Activated T-helper 1 cell treated with anti-CD3 and anti-CD28 coated beads, Interleukin-12 subunit alpha, Interleukin-12 subunit beta, Interleukin-2, Interleukin-4 antibody, amounts not matched to agents 30 ng/mL and 10 ng/mL and 1 ng/mL, durations not matched to agents 14 hours and 24 hours and 36 hours (primary cell): ENCODE measurements around the gene CBX4. TPM values are rescaled to one million over a fixed set of nuclear protein-coding genes. Genes with fewer than 3 reads are reported as not detected.

ENCODE experiments used
- DNase-seq: peaks from one replicate; pipeline ENCODE4 v3.0.0; 2021; ENCODE audit warnings: low spot score
- H3K27ac Mint-ChIP-seq: one replicate; pipeline ENCODE4 v1.8.0; 2021; ENCODE audit warnings: mild to moderate bottlenecking, mixed read lengths
- H3K27me3 Mint-ChIP-seq: one replicate; pipeline ENCODE4 v1.8.0; 2022; ENCODE audit warnings: mild to moderate bottlenecking, moderate library complexity, mixed read lengths; ENCODE audit not compliant: insufficient read depth
- H3K36me3 Mint-ChIP-seq: one replicate; pipeline ENCODE4 v1.8.0; 2021; ENCODE audit warnings: low read depth, mixed read lengths
- H3K4me1 Mint-ChIP-seq: one replicate; pipeline ENCODE4 v1.8.0; 2021; ENCODE audit warnings: low read depth, mixed read lengths
- H3K4me3 Mint-ChIP-seq: one replicate; pipeline ENCODE4 v1.8.0; 2021; ENCODE audit warnings: mild to moderate bottlenecking, moderate library complexity, mixed read lengths
- H3K9me3 Mint-ChIP-seq: one replicate; pipeline ENCODE4 v1.8.0; 2021; ENCODE audit warnings: mixed read lengths
- intact Hi-C: fragments of 100-400 bp; cut with micrococcal nuclease; formaldehyde crosslinking; loops from one replicate; pipeline ENCODE4 v1.15.1; 2024
- total RNA-seq: library from RNA; stranded (reverse); gene quantifications from 2 replicates; pipeline ENCODE4 v1.2.3, GENCODE V29; 2022

Gene CBX4
- total RNA-seq, 1 donor from 2014 or later = 23.8 TPM

DNA sequence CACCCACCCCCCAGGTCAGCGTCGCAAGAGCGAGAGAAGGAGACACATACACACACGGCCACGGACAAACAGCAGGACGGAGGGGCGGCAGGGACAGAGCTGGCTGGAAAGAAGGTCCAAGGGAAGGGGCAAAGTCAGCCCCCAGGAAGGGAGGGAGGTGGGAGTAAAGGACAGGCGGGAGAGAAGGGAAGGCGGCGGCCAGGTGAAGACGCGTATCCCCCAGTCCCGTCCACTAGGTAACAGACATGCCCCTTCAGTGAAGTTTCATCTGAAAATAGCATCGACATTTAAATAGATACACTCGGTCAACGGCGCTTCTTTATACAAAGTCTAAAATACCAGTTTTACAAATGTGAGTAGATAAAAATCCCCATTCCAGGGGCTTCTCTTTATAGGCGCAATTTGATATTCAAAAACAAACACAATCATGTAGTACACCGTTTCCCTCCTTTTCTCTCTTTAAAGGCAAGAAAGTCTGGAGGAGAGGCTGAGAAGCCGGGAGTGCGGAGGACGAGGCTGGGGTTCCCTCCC, 46.8 kb downstream of the CBX4 start:
- H3K36me3 Mint-ChIP-seq = peaks cover 8% of the 10 kb centered on the region
- DNase-seq = no peak
- H3K4me1 Mint-ChIP-seq = peaks cover 10% of the 10 kb centered on the region
- H3K9me3 Mint-ChIP-seq = no peaks in the 10 kb centered on the region
- H3K27me3 Mint-ChIP-seq = peaks cover 37% of the 10 kb centered on the region
- intact Hi-C loops = no loop called here
- peak overlapping the region; percentile 44 for H3K27ac Mint-ChIP-seq
- no peak overlapping the region for H3K4me3 Mint-ChIP-seq

DNA sequence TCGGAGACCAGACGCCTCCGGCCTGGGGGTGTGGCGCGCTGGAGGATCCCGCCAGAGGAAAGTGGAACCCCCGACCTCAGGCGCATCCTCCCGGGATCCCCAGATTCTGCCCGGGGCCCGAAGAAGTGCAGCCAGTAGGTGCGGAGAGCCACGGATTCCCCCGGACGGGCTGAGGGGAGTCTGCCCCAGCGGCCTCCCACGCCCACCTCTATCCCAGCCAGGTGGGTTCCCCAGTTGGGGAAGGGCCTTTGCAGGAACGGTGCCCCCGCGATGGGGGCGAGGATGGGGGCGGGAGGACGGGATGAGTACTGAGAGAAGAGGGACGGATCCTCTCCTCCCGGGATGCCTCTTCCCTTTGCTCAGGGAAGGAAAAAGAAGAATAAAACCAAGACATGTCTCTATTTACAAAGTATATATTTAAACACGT, 47.5 kb downstream of the CBX4 start:
- DNase-seq = no peak
- intact Hi-C loops = no loop called here
- H3K27me3 Mint-ChIP-seq = peaks cover 38% of the 10 kb centered on the region

DNA sequence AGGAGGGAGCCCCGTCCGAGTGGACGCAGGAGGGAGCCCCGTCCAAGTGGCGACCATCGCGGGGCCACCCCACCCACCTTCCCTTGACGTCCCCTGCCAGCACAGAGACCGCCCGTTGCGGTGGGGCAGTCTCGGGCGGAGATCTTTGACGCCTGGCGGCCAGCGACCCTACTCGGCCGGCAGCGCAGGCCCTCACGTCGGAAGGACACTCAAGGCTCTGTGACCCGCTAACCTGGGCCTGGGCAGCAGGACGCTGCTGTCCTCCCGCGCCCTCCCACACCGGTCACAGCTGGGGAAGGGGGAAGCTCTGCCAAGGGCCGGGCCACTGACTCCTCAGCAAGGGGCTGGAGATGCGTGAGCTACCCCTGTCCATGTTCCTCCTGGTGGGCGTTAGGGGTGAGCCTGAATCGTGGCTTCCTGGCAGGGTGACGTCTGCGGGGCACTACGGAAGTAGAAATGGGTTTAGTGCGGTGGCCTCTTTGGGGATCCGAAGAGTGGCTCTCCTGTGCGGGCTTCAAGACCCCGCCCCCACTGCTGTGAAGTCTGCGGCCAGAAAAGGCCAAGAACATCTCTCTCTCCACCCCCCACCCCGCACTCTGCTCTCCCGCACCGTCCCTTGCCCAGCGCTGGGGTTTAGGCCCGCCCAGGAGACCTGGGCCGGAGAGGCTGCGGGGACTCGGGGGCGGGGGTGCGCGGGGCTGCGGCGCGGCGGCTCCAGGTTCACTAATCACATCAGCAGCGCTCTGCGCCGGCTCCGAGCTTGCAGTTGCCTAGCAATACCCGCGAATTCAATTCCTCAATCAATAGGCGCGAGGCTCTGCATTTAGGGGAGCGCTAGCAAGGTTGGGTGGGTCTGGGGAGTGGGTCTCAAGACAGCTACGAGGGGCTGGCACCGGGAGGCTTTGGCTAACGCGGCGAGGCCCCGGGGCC, 48.2 kb downstream of the CBX4 start:
- no peak for DNase-seq
- intact Hi-C loops = no loop called here
- Mint-ChIP-seq H3K36me3 (peaks cover 8% of the 10 kb centered on the region), H3K9me3 (no peaks in the 10 kb centered on the region), H3K27me3 (peaks cover 36% of the 10 kb centered on the region), H3K4me3 (no peak overlapping the region), H3K4me1 (peaks cover 5% of the 10 kb centered on the region), H3K27ac (no peak overlapping the region)

More for the DNA sequence above, 47.5 kb downstream of the CBX4 start:
- H3K9me3 Mint-ChIP-seq = no peaks in the 10 kb centered on the region
- H3K4me1 Mint-ChIP-seq = peaks cover 10% of the 10 kb centered on the region
- peaks cover 8% of the 10 kb centered on the region for H3K36me3 Mint-ChIP-seq
- H3K27ac Mint-ChIP-seq = no peak overlapping the region
- H3K4me3 Mint-ChIP-seq = no peak overlapping the region

DNA sequence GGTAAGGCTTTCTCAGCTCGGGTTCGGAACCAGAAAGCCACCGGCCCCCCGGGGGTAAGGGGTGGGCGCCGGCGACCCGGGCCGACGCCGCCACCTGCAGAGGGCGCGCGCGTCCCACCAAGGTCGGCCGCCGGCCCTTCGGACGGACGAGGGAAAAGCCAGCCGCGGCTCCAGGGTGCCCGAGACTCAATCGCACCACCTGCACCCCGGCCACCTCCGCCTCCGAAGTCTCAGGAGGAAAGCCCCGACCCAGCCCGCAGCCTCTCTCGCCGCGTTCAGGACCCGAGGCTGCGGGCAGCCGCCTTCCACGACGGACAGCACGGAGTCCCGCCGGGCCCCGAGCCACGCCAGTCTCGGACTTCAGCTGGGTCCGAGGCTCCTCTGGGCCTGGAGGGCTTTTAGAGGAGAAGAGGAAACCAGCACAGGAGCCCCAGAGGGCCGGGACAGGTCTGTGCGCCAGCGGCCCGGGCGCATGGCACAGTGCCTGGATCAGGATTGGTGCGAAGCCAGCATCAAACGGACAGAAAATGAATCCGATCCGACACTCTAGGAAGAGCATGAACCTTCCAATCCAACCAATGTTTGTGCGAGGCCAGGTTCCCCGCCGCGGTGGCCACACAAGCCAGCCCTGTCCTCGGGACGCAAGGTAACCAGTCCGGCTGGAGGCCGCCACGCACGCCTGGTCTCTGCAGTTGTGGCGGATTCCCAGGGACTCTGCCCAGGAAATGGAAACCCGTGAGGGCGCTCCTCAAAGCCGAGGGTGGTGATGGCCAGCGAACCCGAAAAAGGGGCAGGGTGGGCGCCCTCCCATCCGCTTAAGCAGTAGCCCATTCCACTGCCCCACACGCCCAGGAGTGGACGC, 49.1 kb downstream of the CBX4 start:
- no peak overlapping the region for H3K27ac Mint-ChIP-seq
- H3K27me3 Mint-ChIP-seq = peaks cover 36% of the 10 kb centered on the region
- no peak for DNase-seq
- intact Hi-C loops = no loop called here
- H3K4me1 Mint-ChIP-seq = no peaks in the 10 kb centered on the region
- H3K36me3 Mint-ChIP-seq = peaks cover 4% of the 10 kb centered on the region
- no peaks in the 10 kb centered on the region for H3K9me3 Mint-ChIP-seq
- H3K4me3 Mint-ChIP-seq = no peak overlapping the region

DNA sequence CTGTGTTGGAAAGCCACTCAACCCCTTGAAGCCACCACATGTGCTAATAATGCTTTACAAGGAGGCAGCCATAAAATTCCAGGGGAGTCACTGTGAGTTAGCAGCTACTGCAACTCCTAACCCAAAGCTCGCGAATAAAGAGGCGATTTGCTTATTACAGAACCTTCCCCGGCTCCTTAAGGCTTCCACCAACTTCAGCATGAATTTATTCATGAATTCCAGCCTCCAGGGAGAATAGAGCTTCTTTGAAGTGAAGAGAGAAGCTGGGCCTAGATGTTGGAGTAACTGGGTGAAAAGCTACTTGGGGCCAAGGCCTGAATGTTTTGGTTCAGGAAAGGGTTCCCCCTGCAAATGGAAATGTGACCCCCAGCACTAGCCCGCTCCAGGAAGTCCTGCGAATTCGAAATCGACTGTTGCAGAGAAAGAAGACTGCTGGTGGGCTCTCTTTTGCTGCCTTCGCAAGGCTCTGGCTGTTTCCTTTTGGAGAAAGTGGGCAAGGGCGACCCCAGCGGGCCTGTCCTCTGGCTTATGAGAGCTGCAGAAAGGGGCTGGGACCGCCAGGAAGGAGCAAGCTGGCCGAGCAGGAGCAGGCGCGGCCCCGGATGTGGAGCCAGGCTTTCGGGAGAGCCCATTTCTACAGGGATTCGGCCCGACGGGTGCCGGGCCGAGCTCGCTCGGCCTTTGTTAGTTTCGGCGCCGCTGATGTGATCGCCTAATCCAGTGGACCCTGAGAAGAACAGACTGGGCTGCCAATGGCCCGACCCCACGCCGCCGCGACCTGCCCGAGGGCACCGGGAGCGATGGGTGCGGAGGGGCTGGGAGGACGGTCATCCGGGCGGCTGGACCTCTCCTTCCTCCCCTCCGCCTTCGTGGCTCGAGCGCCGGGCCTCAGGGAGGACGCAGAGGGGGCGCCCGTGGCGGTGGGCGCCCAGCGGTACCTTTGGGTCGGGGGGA, 50.0 kb downstream of the CBX4 start:
- Mint-ChIP-seq H3K4me1 (no peaks in the 10 kb centered on the region), H3K27ac (peak overlapping the region; percentile 18), H3K36me3 (peaks cover 4% of the 10 kb centered on the region), H3K27me3 (peaks cover 36% of the 10 kb centered on the region), H3K4me3 (no peak overlapping the region), H3K9me3 (no peaks in the 10 kb centered on the region)
- no peak for DNase-seq
- intact Hi-C loops = no loop called here

DNA sequence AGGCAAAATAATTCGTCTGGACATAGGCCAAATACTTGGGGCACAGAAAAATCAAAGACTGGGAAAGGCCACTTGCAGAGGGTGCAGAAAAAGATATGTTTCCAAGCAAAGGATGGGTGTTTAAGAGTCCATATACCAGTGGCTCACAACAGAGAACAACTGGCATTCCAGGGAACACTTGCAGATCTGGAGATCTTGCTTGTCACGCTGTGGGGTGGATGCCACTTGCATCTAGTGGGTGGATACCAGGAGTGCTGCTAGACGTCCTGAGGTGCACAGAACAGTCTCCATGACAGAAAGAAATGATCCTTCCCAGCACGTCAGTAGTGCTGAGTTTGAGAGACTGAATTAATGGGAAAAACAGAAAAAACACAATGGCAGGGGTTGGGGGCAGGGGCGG, 50.8 kb downstream of the CBX4 start:
- Mint-ChIP-seq H3K27me3 (peaks cover 33% of the 10 kb centered on the region), H3K36me3 (peaks cover under 1% of the 10 kb centered on the region), H3K4me3 (no peak overlapping the region), H3K4me1 (no peaks in the 10 kb centered on the region), H3K9me3 (no peaks in the 10 kb centered on the region), H3K27ac (peak overlapping the region; percentile 31)
- intact Hi-C loops = no loop called here
- no peak for DNase-seq

DNA sequence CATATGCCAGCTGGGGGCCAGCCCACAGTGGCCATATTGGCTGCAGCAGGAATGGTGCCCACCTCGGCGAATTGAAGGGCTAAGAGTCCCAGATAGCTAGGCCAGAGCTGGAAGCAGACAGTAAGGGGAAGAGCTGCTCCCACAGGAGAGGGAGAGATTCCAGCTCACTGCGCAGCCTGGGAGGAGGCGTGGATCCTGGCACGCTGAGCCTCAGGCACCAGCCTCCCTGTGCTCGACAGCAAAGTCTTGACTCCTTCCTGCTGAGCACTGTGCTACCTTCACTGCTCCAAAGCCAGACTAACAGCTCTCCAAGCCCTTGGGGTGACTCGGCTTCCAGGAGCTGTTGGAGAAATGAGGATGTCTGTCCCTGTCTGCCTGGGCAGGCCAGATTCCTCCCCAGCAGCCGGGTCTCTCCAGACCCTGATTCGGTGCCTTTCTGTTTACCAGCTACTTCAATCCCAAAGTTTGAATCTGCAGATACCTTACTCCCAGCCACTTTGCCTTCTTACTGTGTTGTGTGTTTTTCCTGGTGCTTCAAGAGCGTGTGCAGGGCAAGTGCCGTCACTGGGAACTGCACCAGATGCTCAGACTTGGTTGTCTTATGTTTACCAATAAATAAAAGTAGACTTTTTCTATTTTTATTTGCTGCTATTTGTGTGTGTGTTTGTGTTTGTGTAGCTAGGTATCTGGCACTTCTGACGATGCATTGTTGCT, 52.2 kb downstream of the CBX4 start:
- H3K4me3 Mint-ChIP-seq = no peak overlapping the region
- H3K27ac Mint-ChIP-seq = no peak overlapping the region
- no peaks in the 10 kb centered on the region for H3K9me3 Mint-ChIP-seq
- no peaks in the 10 kb centered on the region for H3K4me1 Mint-ChIP-seq
- no peaks in the 10 kb centered on the region for H3K36me3 Mint-ChIP-seq
- intact Hi-C loops = no loop called here
- no peak for DNase-seq
- peaks cover 27% of the 10 kb centered on the region for H3K27me3 Mint-ChIP-seq

DNA sequence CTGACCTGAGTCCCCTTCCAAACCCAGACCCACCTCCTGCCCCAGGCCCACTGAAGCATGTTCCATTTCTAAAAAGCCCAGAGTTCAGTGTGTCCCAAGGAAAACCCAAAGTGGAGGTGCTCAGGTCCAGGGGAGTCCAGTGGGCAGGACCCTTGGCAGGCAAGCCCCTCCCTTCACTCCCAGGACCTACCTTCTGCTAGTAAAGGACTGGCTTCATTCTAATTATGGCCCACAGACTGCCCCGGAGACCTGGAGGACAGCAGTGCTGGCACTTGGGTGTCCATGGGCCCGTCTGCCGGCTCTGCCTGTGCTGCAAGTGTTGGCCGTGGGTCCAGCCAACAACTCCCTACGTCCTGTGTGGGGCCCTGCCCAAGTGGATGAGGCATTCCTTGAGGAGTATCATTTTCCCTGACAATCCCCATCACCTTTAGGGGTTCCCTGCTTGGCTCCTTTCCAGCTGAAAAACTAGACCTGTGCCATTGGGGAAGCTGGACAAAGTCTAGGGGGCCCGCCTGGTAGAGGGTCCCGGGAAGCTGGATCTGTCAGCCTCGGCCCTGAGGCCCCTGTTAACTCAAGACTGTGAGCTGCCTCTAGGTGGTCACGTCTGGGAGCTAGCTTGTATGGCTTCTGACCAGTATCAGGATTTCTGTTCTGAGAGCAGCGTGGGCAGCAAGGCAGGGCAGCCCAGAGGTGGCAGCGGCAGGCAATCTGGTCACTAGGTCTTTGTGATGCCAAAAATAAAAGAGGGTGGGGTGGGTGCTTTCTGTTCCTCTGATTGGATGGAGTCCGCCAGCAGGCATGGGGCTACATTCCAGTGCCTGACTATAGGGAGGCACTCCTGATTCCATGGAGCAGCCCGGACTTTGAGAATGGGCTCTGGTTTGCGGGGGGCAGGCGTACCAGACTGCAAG, 53.1 kb downstream of the CBX4 start:
- H3K36me3 Mint-ChIP-seq = no peaks in the 10 kb centered on the region
- H3K4me3 Mint-ChIP-seq = no peak overlapping the region
- intact Hi-C loops = no loop called here
- peaks cover 24% of the 10 kb centered on the region for H3K27me3 Mint-ChIP-seq
- no peak overlapping the region for H3K27ac Mint-ChIP-seq
- no peak for DNase-seq
- no peaks in the 10 kb centered on the region for H3K4me1 Mint-ChIP-seq
- no peaks in the 10 kb centered on the region for H3K9me3 Mint-ChIP-seq

DNA sequence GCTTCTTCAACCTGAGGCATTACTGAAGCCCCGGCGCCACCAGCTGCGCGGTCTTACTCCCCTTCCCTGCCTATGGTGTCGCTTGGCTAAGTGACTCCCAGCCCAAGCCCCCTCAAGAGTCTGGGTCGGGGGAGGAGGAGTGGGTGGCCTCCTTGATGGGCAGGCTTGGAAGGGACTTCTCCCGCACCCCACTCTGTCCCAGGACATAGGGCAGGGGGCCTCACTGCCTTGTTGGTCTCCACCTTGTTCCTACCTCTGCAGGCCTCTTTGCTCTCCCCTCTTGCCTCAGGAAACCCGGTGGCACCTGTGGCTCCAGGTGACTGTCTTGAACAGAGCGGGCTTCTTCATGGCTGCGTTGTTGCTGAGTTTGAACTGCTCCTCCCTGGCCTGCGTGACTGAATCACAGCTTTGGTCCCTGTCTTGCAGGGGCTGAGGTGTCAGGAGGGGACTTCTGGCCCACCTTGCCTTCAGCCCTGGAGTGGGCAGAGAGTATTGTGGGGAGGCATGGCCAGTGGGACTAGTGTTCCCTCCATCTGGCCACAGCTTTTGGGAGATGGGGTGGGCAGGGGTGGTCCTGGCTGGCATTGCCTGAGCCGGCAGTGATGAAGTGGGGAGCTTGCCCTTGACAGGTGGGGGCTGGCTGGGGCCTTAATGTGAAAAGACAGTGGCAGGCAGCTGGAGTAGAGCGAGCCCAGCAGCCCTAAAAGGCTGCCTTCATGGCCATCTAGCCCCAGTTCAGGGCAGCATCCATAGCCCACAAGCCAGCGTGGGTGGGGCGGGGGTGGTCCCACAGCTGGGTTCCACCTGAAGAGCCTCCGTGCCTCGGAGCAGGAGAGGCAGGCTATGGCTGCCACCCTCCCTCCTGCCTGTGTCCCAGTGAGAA, 54.0 kb downstream of the CBX4 start:
- Mint-ChIP-seq H3K27ac (no peak overlapping the region), H3K27me3 (peaks cover 30% of the 10 kb centered on the region), H3K4me1 (no peaks in the 10 kb centered on the region), H3K9me3 (no peaks in the 10 kb centered on the region), H3K36me3 (no peaks in the 10 kb centered on the region), H3K4me3 (no peak overlapping the region)
- intact Hi-C loops = no loop called here
- no peak for DNase-seq

DNA sequence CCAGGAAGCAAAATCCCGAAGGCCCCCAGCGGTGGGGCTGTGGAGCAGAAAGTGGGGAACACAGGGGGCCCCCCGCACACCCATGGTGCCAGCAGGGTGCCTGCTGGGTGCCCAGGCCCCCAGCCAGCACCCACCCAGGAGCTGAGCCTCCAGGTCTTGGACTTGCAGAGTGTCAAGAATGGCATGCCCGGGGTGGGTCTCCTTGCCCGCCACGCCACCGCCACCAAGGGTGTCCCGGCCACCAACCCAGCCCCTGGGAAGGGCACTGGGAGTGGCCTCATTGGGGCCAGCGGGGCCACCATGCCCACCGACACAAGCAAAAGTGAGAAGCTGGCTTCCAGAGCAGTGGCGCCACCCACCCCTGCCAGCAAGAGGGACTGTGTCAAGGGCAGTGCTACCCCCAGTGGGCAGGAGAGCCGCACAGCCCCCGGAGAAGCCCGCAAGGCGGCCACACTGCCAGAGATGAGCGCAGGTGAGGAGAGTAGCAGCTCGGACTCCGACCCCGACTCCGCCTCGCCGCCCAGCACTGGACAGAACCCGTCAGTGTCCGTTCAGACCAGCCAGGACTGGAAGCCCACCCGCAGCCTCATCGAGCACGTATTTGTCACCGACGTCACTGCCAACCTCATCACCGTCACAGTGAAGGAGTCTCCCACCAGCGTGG, 54.8 kb downstream of the CBX4 start:
- Mint-ChIP-seq H3K4me1 (no peaks in the 10 kb centered on the region), H3K27me3 (peaks cover 38% of the 10 kb centered on the region), H3K9me3 (no peaks in the 10 kb centered on the region), H3K36me3 (no peaks in the 10 kb centered on the region), H3K27ac (no peak overlapping the region), H3K4me3 (no peak overlapping the region)
- no peak for DNase-seq
- intact Hi-C loops = no loop called here
